OCI-LY3 (cell line): ENCODE results near the gene RFPL3.

Source experiments
- H2AFZ ChIP-seq: fragments of 200-600, 300-600 bp; shearing (Covaris generic); 2 replicates; pipeline ENCODE4 v1.6.0; 2014; ENCODE audit warnings: antibody characterized with exemption, low read depth, low read length
- H3K27ac ChIP-seq: fragments of 200-600, 300-600 bp; sonication (generic); 2 replicates; pipeline ENCODE4 v1.5.1; 2014; ENCODE audit warnings: mild to moderate bottlenecking, low read length, moderate library complexity, mixed read lengths
- H3K27me3 ChIP-seq: fragments of 200-600, 300-600 bp; sonication (generic); 2 replicates; pipeline ENCODE4 v1.6.1; 2014; ENCODE audit warnings: low read depth, low read length, mixed read lengths
- H3K36me3 ChIP-seq: fragments of 200-600, 300-600 bp; sonication (generic); replicated peaks from 2 replicates; pipeline ENCODE3; 2014; ENCODE audit warnings: low read depth, low read length, mixed read lengths
- H3K4me1 ChIP-seq: fragments of 300-600, 200-600 bp; sonication (generic); 2 replicates; pipeline ENCODE4 v1.6.1; 2014; ENCODE audit warnings: low read length, mixed read lengths
- H3K4me2 ChIP-seq: fragments of 200-600, 300-600 bp; sonication (generic); 2 replicates; pipeline ENCODE4 v1.6.1; 2014; ENCODE audit warnings: low read length, mixed read lengths
- H3K4me3 ChIP-seq: fragments of 300-600, 200-600 bp; sonication (generic); 2 replicates; pipeline ENCODE4 v1.5.1; 2014; ENCODE audit warnings: antibody characterized with exemption, mild to moderate bottlenecking, low read length, moderate library complexity
- H3K79me2 ChIP-seq: fragments of 300-600, 200-600 bp; shearing (Covaris generic); 2 replicates; pipeline ENCODE4 v1.6.1; 2014; ENCODE audit warnings: mild to moderate bottlenecking, low read length, mixed read lengths
- H3K9ac ChIP-seq: fragments of 300-600, 200-600 bp; shearing (Covaris generic); 2 replicates; pipeline ENCODE4 v1.6.0; 2014; ENCODE audit warnings: mild to moderate bottlenecking, low read length, moderate library complexity
- H3K9me3 ChIP-seq: fragments of 200-600, 300-600 bp; shearing (Covaris generic); 2 replicates; pipeline ENCODE4 v1.6.1; 2014; ENCODE audit warnings: low read length, mixed read lengths; ENCODE audit not compliant: insufficient read depth
- H4K20me1 ChIP-seq: fragments of 200-600, 300-600 bp; sonication (generic); 2 replicates; pipeline ENCODE4 v1.6.1; 2016; ENCODE audit warnings: low read length, mixed read lengths; ENCODE audit not compliant: insufficient read depth
- CTCF ChIP-seq: fragments of 200-600, 300-600 bp; sonication (generic); IDR thresholded peaks from 2 replicates; pipeline ENCODE4 v1.5.1; 2014; ENCODE audit warnings: antibody characterized with exemption, low read length, low read depth
- EZH2phosphoT487 ChIP-seq: fragments of 200-600 bp; shearing (Covaris generic); IDR thresholded peaks from 2 replicates; pipeline ENCODE4 v1.6.1; 2018; ENCODE audit warnings: antibody characterized with exemption, mixed run types, low read depth

Gene RFPL3

GRCh38 chr22:32310777-32311176 is 46.9 kb upstream of the RFPL3 start:
- Histone ChIP-seq H3K4me3 (no peak overlapping the region), H3K9me3 (no peaks in the 10 kb centered on the region), H4K20me1 (no peaks in the 10 kb centered on the region), H2AFZ (no peak overlapping the region), H3K4me2 (no peak overlapping the region), H3K79me2 (no peaks in the 10 kb centered on the region), H3K4me1 (no peaks in the 10 kb centered on the region), H3K36me3 (no peaks in the 10 kb centered on the region), H3K27me3 (peaks cover 31% of the 10 kb centered on the region), H3K9ac (no peak overlapping the region), H3K27ac (no peak overlapping the region)
- TF ChIP-seq EZH2phosphoT487 (no peak), CTCF (no peak)

- Histone ChIP-seq H3K4me1 (no peaks in the 10 kb centered on the region), H3K27me3 (peaks cover 31% of the 10 kb centered on the region), H3K79me2 (no peaks in the 10 kb centered on the region), H3K9me3 (no peaks in the 10 kb centered on the region), H4K20me1 (no peaks in the 10 kb centered on the region), H3K4me2 (no peak overlapping the region), H3K9ac (no peak overlapping the region), H3K36me3 (no peaks in the 10 kb centered on the region), H2AFZ (no peak overlapping the region), H3K4me3 (no peak overlapping the region), H3K27ac (no peak overlapping the region)
- TF ChIP-seq EZH2phosphoT487, result no peak
- no peak for TF ChIP-seq CTCF
These were observed 46.1 kb upstream of the RFPL3 start for GRCh38 chr22:32311551-32312071.

- Histone ChIP-seq H3K9me3 (no peaks in the 10 kb centered on the region), H3K4me2 (no peak overlapping the region), H3K4me3 (no peak overlapping the region), H3K4me1 (no peaks in the 10 kb centered on the region), H3K27ac (no peak overlapping the region), H4K20me1 (no peaks in the 10 kb centered on the region), H3K27me3 (peaks cover 31% of the 10 kb centered on the region), H2AFZ (no peak overlapping the region), H3K79me2 (no peaks in the 10 kb centered on the region), H3K36me3 (no peaks in the 10 kb centered on the region), H3K9ac (no peak overlapping the region)
- TF ChIP-seq EZH2phosphoT487, result no peak
- no peak for TF ChIP-seq CTCF
These were observed 44.9 kb upstream of the RFPL3 start for GRCh38 chr22:32312748-32313147.

GRCh38 chr22:32313532-32313931 is 44.1 kb upstream of the RFPL3 start:
- Histone ChIP-seq H2AFZ (no peak overlapping the region), H3K79me2 (no peaks in the 10 kb centered on the region), H3K27ac (no peak overlapping the region), H3K4me2 (no peak overlapping the region), H3K9me3 (no peaks in the 10 kb centered on the region), H3K4me1 (no peaks in the 10 kb centered on the region), H3K27me3 (peaks cover 29% of the 10 kb centered on the region), H4K20me1 (no peaks in the 10 kb centered on the region), H3K9ac (no peak overlapping the region), H3K36me3 (no peaks in the 10 kb centered on the region), H3K4me3 (no peak overlapping the region)
- TF ChIP-seq EZH2phosphoT487, result no peak
- no peak for TF ChIP-seq CTCF
